ENCODE data around the gene IGFBPL1. TPM values are rescaled to one million over a fixed set of nuclear protein-coding genes. Genes with fewer than 3 reads are reported as not detected.
"Not testable (repeated sequence)": the region's sequence is repeated elsewhere in the genome, so short reads cannot be mapped to it uniquely, and the experiment has no call there.

IGFBPL1 gene
- polyA plus RNA-seq = 1 to 10 TPM in 1 of 4 donors, under 1 TPM in 1, not detected in 2; 0.95 to 3.1 TPM
- long read RNA-seq, donor 1, transcript IGFBPL1-201 (5 exons, 1,093 nt) = major isoform, 7 of 7 reads
- long read RNA-seq, donor 1, partial matches to known transcripts = 0 of 7 reads
- long read RNA-seq, donor 1, other reads (novel, unspliced or antisense) = 0 of 7 reads
- long read RNA-seq, donor 2, partial matches to known transcripts = 0 of 1 reads
- long read RNA-seq, donor 2, other reads (novel, unspliced or antisense) = 0 of 1 reads
- long read RNA-seq, donor 3, partial matches to known transcripts = 0 of 2 reads
- long read RNA-seq, donor 3, other reads (novel, unspliced or antisense) = 0 of 2 reads
- long read RNA-seq, donor 4, partial matches to known transcripts = 0 of 1 reads
- long read RNA-seq, donor 4, other reads (novel, unspliced or antisense) = 0 of 1 reads
- long read RNA-seq, donor 5, partial matches to known transcripts = 0 of 1 reads
- long read RNA-seq, donor 5, other reads (novel, unspliced or antisense) = 0 of 1 reads
- long read RNA-seq, donor 6, partial matches to known transcripts = 0 of 3 reads
- long read RNA-seq, donor 6, other reads (novel, unspliced or antisense) = 0 of 3 reads
- long read RNA-seq, donor 7 = 0 reads
- long read RNA-seq, donor 8 = 0 reads
- long read RNA-seq, donor 9 = 0 reads
- long read RNA-seq, donor 10, transcript IGFBPL1-201 (5 exons, 1,093 nt) = major isoform, 7 of 7 reads
- long read RNA-seq, donor 10, partial matches to known transcripts = 0 of 7 reads
- long read RNA-seq, donor 10, other reads (novel, unspliced or antisense) = 0 of 7 reads

GRCh38 chr9:38423973-38424843 lies at the start of gene IGFBPL1:
Gene IGFBPL1 (minus strand): TSS chr9:38424454. CDS start chr9:38424424, 30 bp downstream.
- H3K9me3 ChIP-seq (ENCODE audit: control insufficient read depth in 2 of 2, insufficient read depth in 1 of 2, low read depth in 1 of 2, low read length in 1 of 2) = no peaks in the 10 kb centered on the region
- no peaks in the 10 kb centered on the region for H3K4me1 ChIP-seq (ENCODE audit: control insufficient read depth in 3 of 3, insufficient read depth in 2 of 3, low read depth in 1 of 3, low read length in 2 of 3)
- no peak within 1 kb of the TSS for H3K27ac ChIP-seq (ENCODE audit: low read depth in 1 of 3, low read length in 2 of 3)
- peak in 1 of 2 donors; percentile 74 for DNase-seq
- no peak for FAIRE-seq
- 1 to 2% (median 1%) methylated on average over 87 to 115 of the region's 115 CpGs for WGBS, 3 donors
- H3K4me3 ChIP-seq (ENCODE audit: low read depth in 1 of 3, low read length in 3 of 3) = peak within 1 kb of the TSS in 2 of 3 donors; percentile 24 to 48
- H3K36me3 ChIP-seq (ENCODE audit: control insufficient read depth in 3 of 3, insufficient read depth in 2 of 3, low read depth in 1 of 3, low read length in 3 of 3) = no peaks in the 10 kb centered on the region
- peaks cover 7 to 37% (median 23%) of the 10 kb centered on the region in 3 donors for H3K27me3 ChIP-seq (ENCODE audit: control insufficient read depth in 3 of 3, insufficient read depth in 3 of 3, low read length in 3 of 3)

- H3K27me3 ChIP-seq (ENCODE audit: control insufficient read depth in 3 of 3, insufficient read depth in 3 of 3, low read length in 3 of 3); H3K27ac ChIP-seq (ENCODE audit: low read depth in 1 of 3, low read length in 2 of 3); H3K4me1 ChIP-seq (ENCODE audit: control insufficient read depth in 3 of 3, insufficient read depth in 2 of 3, low read depth in 1 of 3, low read length in 2 of 3); DNase-seq; H3K9me3 ChIP-seq (ENCODE audit: control insufficient read depth in 2 of 2, insufficient read depth in 1 of 2, low read depth in 1 of 2, low read length in 1 of 2); FAIRE-seq; H3K4me3 ChIP-seq (ENCODE audit: low read depth in 1 of 3, low read length in 3 of 3): not testable (repeated sequence)
- peaks cover 0 to 16% (median 0%) of the 10 kb centered on the region in 3 donors for H3K36me3 ChIP-seq (ENCODE audit: control insufficient read depth in 3 of 3, insufficient read depth in 2 of 3, low read depth in 1 of 3, low read length in 3 of 3)
- 51 to 73% (median 68%) methylated on average over 2 of the region's 2 CpGs for WGBS, 3 donors
These were observed 48.5 kb upstream of the IGFBPL1 start for GRCh38 chr9:38472583-38473249.

- peaks cover 0 to 2% of the 10 kb centered on the region in 2 donors for H3K9me3 ChIP-seq (ENCODE audit: control insufficient read depth in 2 of 2, insufficient read depth in 1 of 2, low read depth in 1 of 2, low read length in 1 of 2)
- no peak for DNase-seq
- 47 to 67% (median 50%) methylated on average over 3 of the region's 3 CpGs for WGBS, 3 donors
- no peaks in the 10 kb centered on the region for H3K4me1 ChIP-seq (ENCODE audit: control insufficient read depth in 3 of 3, insufficient read depth in 2 of 3, low read depth in 1 of 3, low read length in 2 of 3)
- no peak overlapping the region for H3K27ac ChIP-seq (ENCODE audit: low read depth in 1 of 3, low read length in 2 of 3)
- no peak for FAIRE-seq
- no peaks in the 10 kb centered on the region for H3K27me3 ChIP-seq (ENCODE audit: control insufficient read depth in 3 of 3, insufficient read depth in 3 of 3, low read length in 3 of 3)
- H3K4me3 ChIP-seq (ENCODE audit: low read depth in 1 of 3, low read length in 3 of 3) = no peak overlapping the region
- H3K36me3 ChIP-seq (ENCODE audit: control insufficient read depth in 3 of 3, insufficient read depth in 2 of 3, low read depth in 1 of 3, low read length in 3 of 3) = peaks cover 0 to 16% (median 0%) of the 10 kb centered on the region in 3 donors
These were observed 43.1 kb upstream of the IGFBPL1 start for GRCh38 chr9:38467404-38467803.

- H3K27ac ChIP-seq (ENCODE audit: low read depth in 1 of 3, low read length in 2 of 3) = no peak overlapping the region
- no peak for FAIRE-seq
- H3K9me3 ChIP-seq (ENCODE audit: control insufficient read depth in 2 of 2, insufficient read depth in 1 of 2, low read depth in 1 of 2, low read length in 1 of 2) = peaks cover 0 to 4% of the 10 kb centered on the region in 2 donors
- no peak for DNase-seq
- no peak overlapping the region for H3K4me3 ChIP-seq (ENCODE audit: low read depth in 1 of 3, low read length in 3 of 3)
- no peaks in the 10 kb centered on the region for H3K36me3 ChIP-seq (ENCODE audit: control insufficient read depth in 3 of 3, insufficient read depth in 2 of 3, low read depth in 1 of 3, low read length in 3 of 3)
- H3K27me3 ChIP-seq (ENCODE audit: control insufficient read depth in 3 of 3, insufficient read depth in 3 of 3, low read length in 3 of 3) = peaks cover 0 to 3% (median 0%) of the 10 kb centered on the region in 3 donors
- H3K4me1 ChIP-seq (ENCODE audit: control insufficient read depth in 3 of 3, insufficient read depth in 2 of 3, low read depth in 1 of 3, low read length in 2 of 3) = no peaks in the 10 kb centered on the region
- WGBS, 3 donors = 72 to 83% (median 77%) methylated on average over 3 of the region's 3 CpGs
These were observed 29.6 kb upstream of the IGFBPL1 start for GRCh38 chr9:38453835-38454234.

GRCh38 chr9:38451162-38451561 lies 26.9 kb upstream of the IGFBPL1 start:
- FAIRE-seq = no peak
- H3K9me3 ChIP-seq (ENCODE audit: control insufficient read depth in 2 of 2, insufficient read depth in 1 of 2, low read depth in 1 of 2, low read length in 1 of 2) = peaks cover 0 to 4% of the 10 kb centered on the region in 2 donors
- H3K4me1 ChIP-seq (ENCODE audit: control insufficient read depth in 3 of 3, insufficient read depth in 2 of 3, low read depth in 1 of 3, low read length in 2 of 3) = no peaks in the 10 kb centered on the region
- no peak overlapping the region for H3K27ac ChIP-seq (ENCODE audit: low read depth in 1 of 3, low read length in 2 of 3)
- no peak overlapping the region for H3K4me3 ChIP-seq (ENCODE audit: low read depth in 1 of 3, low read length in 3 of 3)
- H3K27me3 ChIP-seq (ENCODE audit: control insufficient read depth in 3 of 3, insufficient read depth in 3 of 3, low read length in 3 of 3) = peaks cover 0 to 3% (median 0%) of the 10 kb centered on the region in 3 donors
- DNase-seq = no peak
- no peaks in the 10 kb centered on the region for H3K36me3 ChIP-seq (ENCODE audit: control insufficient read depth in 3 of 3, insufficient read depth in 2 of 3, low read depth in 1 of 3, low read length in 3 of 3)

- Histone ChIP-seq H3K27me3 (ENCODE audit: control insufficient read depth in 3 of 3, insufficient read depth in 3 of 3, low read length in 3 of 3) (no peaks in the 10 kb centered on the region), H3K4me1 (ENCODE audit: control insufficient read depth in 3 of 3, insufficient read depth in 2 of 3, low read depth in 1 of 3, low read length in 2 of 3) (peaks cover 0 to 4% (median 0%) of the 10 kb centered on the region in 3 donors), H3K9me3 (ENCODE audit: control insufficient read depth in 2 of 2, insufficient read depth in 1 of 2, low read depth in 1 of 2, low read length in 1 of 2) (peaks cover 0 to 4% of the 10 kb centered on the region in 2 donors), H3K36me3 (ENCODE audit: control insufficient read depth in 3 of 3, insufficient read depth in 2 of 3, low read depth in 1 of 3, low read length in 3 of 3) (peaks cover 0 to 9% (median 0%) of the 10 kb centered on the region in 3 donors), H3K27ac (ENCODE audit: low read depth in 1 of 3, low read length in 2 of 3) (no peak overlapping the region), H3K4me3 (ENCODE audit: low read depth in 1 of 3, low read length in 3 of 3) (no peak overlapping the region)
- 43 to 75% (median 53%) methylated on average over 1 of the region's 1 CpG for WGBS, 3 donors
- FAIRE-seq = no peak
- DNase-seq = no peak
These were observed 23.4 kb upstream of the IGFBPL1 start for GRCh38 chr9:38447703-38448102.

GRCh38 chr9:38445154-38446043 lies 21.1 kb upstream of the IGFBPL1 start:
- DNase-seq (no peak), FAIRE-seq (no peak)
- WGBS, 3 donors = 71 to 79% (median 74%) methylated on average over 11 of the region's 11 CpGs
- Histone ChIP-seq H3K27ac (ENCODE audit: low read depth in 1 of 3, low read length in 2 of 3) (no peak overlapping the region), H3K4me3 (ENCODE audit: low read depth in 1 of 3, low read length in 3 of 3) (no peak overlapping the region), H3K4me1 (ENCODE audit: control insufficient read depth in 3 of 3, insufficient read depth in 2 of 3, low read depth in 1 of 3, low read length in 2 of 3) (peaks cover 0 to 9% (median 0%) of the 10 kb centered on the region in 3 donors), H3K9me3 (ENCODE audit: control insufficient read depth in 2 of 2, insufficient read depth in 1 of 2, low read depth in 1 of 2, low read length in 1 of 2) (no peaks in the 10 kb centered on the region), H3K27me3 (ENCODE audit: control insufficient read depth in 3 of 3, insufficient read depth in 3 of 3, low read length in 3 of 3) (no peaks in the 10 kb centered on the region), H3K36me3 (ENCODE audit: control insufficient read depth in 3 of 3, insufficient read depth in 2 of 3, low read depth in 1 of 3, low read length in 3 of 3) (peaks cover 0 to 9% (median 0%) of the 10 kb centered on the region in 3 donors)

Measured in small intestine (tissue), 16 donors.